Measurements from ENCODE around the gene TMEM174.

TMEM174 gene

GRCh38 chr5:73213566-73213998, 40.6 kb downstream of the TMEM174 start:
- TF ChIP-seq EZH2 (IDR thresholded peaks at IDR 0.05; ENCODE audit: borderline replicate concordance, low read depth, low read length, severe bottlenecking): no peak
- no peak for TF ChIP-seq CTCF (IDR thresholded peaks at IDR 0.05; ENCODE audit: borderline replicate concordance, extremely low read depth, low read length, poor library complexity, severe bottlenecking)
- ATAC-seq (ENCODE audit: insufficient read depth, low read depth) (no peak), DNase-seq (no peak)
- Histone ChIP-seq H3K4me2 (ENCODE audit: insufficient read depth, low read length) (no peak overlapping the region), H3K4me3 (ENCODE audit: low read depth in 1 of 2, low read length in 2 of 2) (no peak overlapping the region), H2AFZ (ENCODE audit: low read depth, low read length) (no peak overlapping the region), H3K9ac (ENCODE audit: low read depth, low read length) (no peak overlapping the region), H3K79me2 (ENCODE audit: insufficient read depth, low read length) (no peaks in the 10 kb centered on the region), H3K27me3 (ENCODE audit: insufficient read depth, low read length, poor library complexity) (no peaks in the 10 kb centered on the region), H3K4me1 (ENCODE audit: insufficient read depth, low read length) (no peaks in the 10 kb centered on the region), H3K36me3 (ENCODE audit: insufficient read depth, low read length) (no peaks in the 10 kb centered on the region), H4K20me1 (ENCODE audit: insufficient read depth, low read length) (no peaks in the 10 kb centered on the region), H3K9me3 (ENCODE audit: insufficient read depth, low read length, severe bottlenecking) (no peaks in the 10 kb centered on the region), H3K27ac (ENCODE audit: low read length) (no peak overlapping the region)

GRCh38 chr5:73214306-73214705, 41.3 kb downstream of the TMEM174 start:
- Histone ChIP-seq H3K4me3 (ENCODE audit: low read depth in 1 of 2, low read length in 2 of 2) (no peak overlapping the region), H3K79me2 (ENCODE audit: insufficient read depth, low read length) (no peaks in the 10 kb centered on the region), H3K27ac (ENCODE audit: low read length) (no peak overlapping the region), H3K27me3 (ENCODE audit: insufficient read depth, low read length, poor library complexity) (no peaks in the 10 kb centered on the region), H2AFZ (ENCODE audit: low read depth, low read length) (no peak overlapping the region), H3K9me3 (ENCODE audit: insufficient read depth, low read length, severe bottlenecking) (no peaks in the 10 kb centered on the region), H3K36me3 (ENCODE audit: insufficient read depth, low read length) (no peaks in the 10 kb centered on the region), H3K4me2 (ENCODE audit: insufficient read depth, low read length) (no peak overlapping the region), H4K20me1 (ENCODE audit: insufficient read depth, low read length) (no peaks in the 10 kb centered on the region), H3K4me1 (ENCODE audit: insufficient read depth, low read length) (no peaks in the 10 kb centered on the region), H3K9ac (ENCODE audit: low read depth, low read length) (no peak overlapping the region)
- DNase-seq (no peak), ATAC-seq (ENCODE audit: insufficient read depth, low read depth) (no peak)
- TF ChIP-seq CTCF (IDR thresholded peaks at IDR 0.05; ENCODE audit: borderline replicate concordance, extremely low read depth, low read length, poor library complexity, severe bottlenecking) (no peak), EZH2 (IDR thresholded peaks at IDR 0.05; ENCODE audit: borderline replicate concordance, low read depth, low read length, severe bottlenecking) (no peak)

GRCh38 chr5:73214996-73215395, 42.0 kb downstream of the TMEM174 start:
- no peak for DNase-seq
- H4K20me1 ChIP-seq (ENCODE audit: insufficient read depth, low read length): no peaks in the 10 kb centered on the region
- H3K27me3 ChIP-seq (ENCODE audit: insufficient read depth, low read length, poor library complexity): no peaks in the 10 kb centered on the region
- ATAC-seq (ENCODE audit: insufficient read depth, low read depth): no peak
- H3K36me3 ChIP-seq (ENCODE audit: insufficient read depth, low read length): no peaks in the 10 kb centered on the region
- TF ChIP-seq CTCF (IDR thresholded peaks at IDR 0.05; ENCODE audit: borderline replicate concordance, extremely low read depth, low read length, poor library complexity, severe bottlenecking) (no peak), EZH2 (IDR thresholded peaks at IDR 0.05; ENCODE audit: borderline replicate concordance, low read depth, low read length, severe bottlenecking) (no peak)
- no peak overlapping the region for H3K4me2 ChIP-seq (ENCODE audit: insufficient read depth, low read length)
- H3K79me2 ChIP-seq (ENCODE audit: insufficient read depth, low read length): no peaks in the 10 kb centered on the region
- no peaks in the 10 kb centered on the region for H3K9me3 ChIP-seq (ENCODE audit: insufficient read depth, low read length, severe bottlenecking)
- no peak overlapping the region for H3K27ac ChIP-seq (ENCODE audit: low read length)
- no peak overlapping the region for H2AFZ ChIP-seq (ENCODE audit: low read depth, low read length)
- no peak overlapping the region for H3K9ac ChIP-seq (ENCODE audit: low read depth, low read length)
- H3K4me1 ChIP-seq (ENCODE audit: insufficient read depth, low read length): no peaks in the 10 kb centered on the region
- no peak overlapping the region for H3K4me3 ChIP-seq (ENCODE audit: low read depth in 1 of 2, low read length in 2 of 2)

GRCh38 chr5:73215531-73215890, 42.5 kb downstream of the TMEM174 start:
- no peaks in the 10 kb centered on the region for H3K79me2 ChIP-seq (ENCODE audit: insufficient read depth, low read length)
- no peak overlapping the region for H3K27ac ChIP-seq (ENCODE audit: low read length)
- DNase-seq: no peak
- H3K27me3 ChIP-seq (ENCODE audit: insufficient read depth, low read length, poor library complexity): no peaks in the 10 kb centered on the region
- no peaks in the 10 kb centered on the region for H3K36me3 ChIP-seq (ENCODE audit: insufficient read depth, low read length)
- H3K4me1 ChIP-seq (ENCODE audit: insufficient read depth, low read length): no peaks in the 10 kb centered on the region
- ATAC-seq (ENCODE audit: insufficient read depth, low read depth): no peak
- H3K9ac ChIP-seq (ENCODE audit: low read depth, low read length): no peak overlapping the region
- H3K4me3 ChIP-seq (ENCODE audit: low read depth in 1 of 2, low read length in 2 of 2): no peak overlapping the region
- no peak overlapping the region for H3K4me2 ChIP-seq (ENCODE audit: insufficient read depth, low read length)
- H3K9me3 ChIP-seq (ENCODE audit: insufficient read depth, low read length, severe bottlenecking): no peaks in the 10 kb centered on the region
- H2AFZ ChIP-seq (ENCODE audit: low read depth, low read length): no peak overlapping the region
- TF ChIP-seq CTCF (IDR thresholded peaks at IDR 0.05; ENCODE audit: borderline replicate concordance, extremely low read depth, low read length, poor library complexity, severe bottlenecking) (no peak), EZH2 (IDR thresholded peaks at IDR 0.05; ENCODE audit: borderline replicate concordance, low read depth, low read length, severe bottlenecking) (no peak)
- no peaks in the 10 kb centered on the region for H4K20me1 ChIP-seq (ENCODE audit: insufficient read depth, low read length)

Data from DND-41 (cell line).